Caco-2 (cell line): ENCODE measurements around the gene ZNF142. TPM values are rescaled to one million over a fixed set of nuclear protein-coding genes. Genes with fewer than 3 reads are reported as not detected.

ENCODE experiments used
- Bru-seq: library from RNA; stranded (reverse); fragments of 400-500 nt; gene quantifications from one replicate; lab custom pipeline; 2021; lab: Mats Ljungman, UMichigan
- BruChase-seq, 2 experiments: library from RNA; stranded (reverse); fragments of 400-500 nt; gene quantifications; one replicate each; lab custom pipeline; 2021; lab: Mats Ljungman, UMichigan
- BruUV-seq: library from RNA; stranded (reverse); fragments of 400-500 nt; replicated peaks from 2 replicates; lab custom pipeline; 2021; lab: Mats Ljungman, UMichigan
- CTCF ChIA-PET: fragments of 300-600 bp; sonication (Branson Sonifier 250); formaldehyde crosslinking; loops from one replicate; lab custom pipeline; 2022; ENCODE audit warnings: antibody characterized with exemption; lab: Charles Lee
- POLR2A ChIA-PET: fragments of 300-600 bp; sonication (Branson Sonifier 250); formaldehyde crosslinking; loops from one replicate; lab custom pipeline; 2022; ENCODE audit warnings: antibody characterized with exemption; lab: Charles Lee
- DNase-seq, 2 experiments: peaks; one replicate each; pipeline versions ENCODE4 v3.0.0 to v3.0.0-alpha.2; 2020 to 2022
- H3K27me3 ChIP-seq: replicated peaks from 2 replicates; pipeline ENCODE4 v1.6.0; 2011; ENCODE audit warnings: low read length; ENCODE audit not compliant: control insufficient read depth, insufficient read depth
- H3K36me3 ChIP-seq: 2 replicates; pipeline ENCODE4 v1.5.1; 2011; ENCODE audit warnings: low read length; ENCODE audit not compliant: control insufficient read depth, insufficient read depth
- H3K4me1 ChIP-seq: fragments of 250-450 bp; sonication (Bioruptor Pico); 2 replicates; pipeline ENCODE4 v1.5.1; 2020; ENCODE audit warnings: mild to moderate bottlenecking
- H3K4me3 ChIP-seq: 2 replicates; pipeline ENCODE4 v1.5.1; 2011; ENCODE audit warnings: low read depth, mild to moderate bottlenecking, control low read depth, low read length
- H3K9me3 ChIP-seq: fragments of 250-450 bp; sonication (Bioruptor Pico); 2 replicates; pipeline ENCODE4 v1.5.1; 2020; ENCODE audit warnings: mild to moderate bottlenecking, moderate library complexity
- H3K27ac Mint-ChIP-seq: one replicate; pipeline ENCODE4 v1.8.0; 2022; ENCODE audit warnings: mixed read lengths; ENCODE audit not compliant: unreplicated experiment
- H3K27me3 Mint-ChIP-seq: one replicate; pipeline ENCODE4 v1.8.0; 2022; ENCODE audit warnings: mixed read lengths; ENCODE audit not compliant: insufficient read depth, unreplicated experiment
- H3K36me3 Mint-ChIP-seq: one replicate; pipeline ENCODE4 v1.8.0; 2022; ENCODE audit warnings: mild to moderate bottlenecking, mixed read lengths; ENCODE audit not compliant: insufficient read depth, unreplicated experiment
- H3K4me1 Mint-ChIP-seq: one replicate; pipeline ENCODE4 v1.8.0; 2022; ENCODE audit warnings: low read depth, mixed read lengths; ENCODE audit not compliant: unreplicated experiment
- H3K4me3 Mint-ChIP-seq: one replicate; pipeline ENCODE4 v1.8.0; 2022; ENCODE audit warnings: mild to moderate bottlenecking, moderate library complexity, mixed read lengths; ENCODE audit not compliant: unreplicated experiment
- H3K9me3 Mint-ChIP-seq: one replicate; pipeline ENCODE4 v1.8.0; 2022; ENCODE audit warnings: mixed read lengths; ENCODE audit not compliant: unreplicated experiment
- CTCF ChIP-seq, 2 experiments: fragments of 200-600 bp in 1 of 2; IDR thresholded peaks; 1 replicate in 1 of 2; 2 replicates in 1 of 2; pipeline versions ENCODE4 v1.5.1 to v1.8.0; 2011 to 2022; ENCODE audit warnings: antibody characterized with exemption in 1 of 2, control low read depth in 1 of 2, inconsistent platforms in 1 of 2, low read depth in 1 of 2, low read length in 1 of 2, mild to moderate bottlenecking in 1 of 2, moderate library complexity in 1 of 2; ENCODE audit not compliant: insufficient read depth in 1 of 2, severe bottlenecking in 1 of 2, unreplicated experiment in 1 of 2
- intact Hi-C: fragments of 100-400 bp; cut with micrococcal nuclease; formaldehyde crosslinking; loops from one replicate; pipeline ENCODE4 v1.10.0; 2022; ENCODE audit not compliant: unreplicated experiment
- long read RNA-seq: library from polyadenylated mRNA; stranded (forward); transcript quantifications from one replicate; pipeline ENCODE4 v2.0.0, GENCODE V29; 2022
- total RNA-seq: library from RNA; stranded (reverse); gene quantifications from 2 replicates; pipeline ENCODE4 v1.2.3, GENCODE V29; 2022

Gene ZNF142, protein sequence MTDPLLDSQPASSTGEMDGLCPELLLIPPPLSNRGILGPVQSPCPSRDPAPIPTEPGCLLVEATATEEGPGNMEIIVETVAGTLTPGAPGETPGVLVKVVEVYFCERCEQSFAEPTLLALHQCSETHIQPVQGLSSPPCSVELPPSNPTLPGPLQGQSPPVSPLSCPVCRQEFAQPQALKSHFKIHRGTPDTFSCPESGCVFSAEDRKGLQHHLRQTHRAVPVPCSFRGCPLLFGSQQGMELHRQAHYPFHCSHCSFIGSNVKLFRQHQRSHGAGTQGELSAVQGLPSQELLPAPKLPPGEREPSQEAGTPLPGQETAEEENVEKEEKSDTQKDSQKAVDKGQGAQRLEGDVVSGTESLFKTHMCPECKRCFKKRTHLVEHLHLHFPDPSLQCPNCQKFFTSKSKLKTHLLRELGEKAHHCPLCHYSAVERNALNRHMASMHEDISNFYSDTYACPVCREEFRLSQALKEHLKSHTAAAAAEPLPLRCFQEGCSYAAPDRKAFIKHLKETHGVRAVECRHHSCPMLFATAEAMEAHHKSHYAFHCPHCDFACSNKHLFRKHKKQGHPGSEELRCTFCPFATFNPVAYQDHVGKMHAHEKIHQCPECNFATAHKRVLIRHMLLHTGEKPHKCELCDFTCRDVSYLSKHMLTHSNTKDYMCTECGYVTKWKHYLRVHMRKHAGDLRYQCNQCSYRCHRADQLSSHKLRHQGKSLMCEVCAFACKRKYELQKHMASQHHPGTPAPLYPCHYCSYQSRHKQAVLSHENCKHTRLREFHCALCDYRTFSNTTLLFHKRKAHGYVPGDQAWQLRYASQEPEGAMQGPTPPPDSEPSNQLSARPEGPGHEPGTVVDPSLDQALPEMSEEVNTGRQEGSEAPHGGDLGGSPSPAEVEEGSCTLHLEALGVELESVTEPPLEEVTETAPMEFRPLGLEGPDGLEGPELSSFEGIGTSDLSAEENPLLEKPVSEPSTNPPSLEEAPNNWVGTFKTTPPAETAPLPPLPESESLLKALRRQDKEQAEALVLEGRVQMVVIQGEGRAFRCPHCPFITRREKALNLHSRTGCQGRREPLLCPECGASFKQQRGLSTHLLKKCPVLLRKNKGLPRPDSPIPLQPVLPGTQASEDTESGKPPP (N-terminal part only)
- total RNA-seq (37.0 and 38.5 TPM in 2 replicates), Bru-seq, nascent RNA (percentile 69 among the genes with signal in this experiment), BruChase-seq, experiment 1, labeled RNA remaining after a 2-hour chase (percentile 76 among the genes with signal in this experiment), BruChase-seq, experiment 2, labeled RNA remaining after a 6-hour chase (percentile 74 among the genes with signal in this experiment)
- long read RNA-seq, partial matches to known transcripts = 8 of 10 reads
- long read RNA-seq, other reads (novel, unspliced or antisense) = 2 of 10 reads

- ChIA-PET CTCF (interaction anchor here (0.6 to 3.6 kb wide), 24 partner anchors 9 to 728 kb away, joined by 3 to 77 read pairs (median 4); partner anchors contain the start of genes DNPEP, RNF25, STK36 and TTLL4), POLR2A (interaction anchor here (0.5 to 2.3 kb wide), 13 partner anchors 12 to 667 kb away, joined by 3 to 43 read pairs (median 5); partner anchors contain the start of genes CRYBA2, RNF25, STK36 and VIL1)
- H3K9me3 ChIP-seq = no peaks in the 10 kb centered on the region
- peak within 1 kb of the TSS; percentile 85 for H3K27ac Mint-ChIP-seq
- peaks cover 9% of the 10 kb centered on the region for H3K4me1 Mint-ChIP-seq
- H3K36me3 ChIP-seq = peaks cover 4% of the 10 kb centered on the region
- H3K27me3 Mint-ChIP-seq = no peaks in the 10 kb centered on the region
- H3K9me3 Mint-ChIP-seq = no peaks in the 10 kb centered on the region
- peak within 1 kb of the TSS; percentile 95 for H3K4me3 Mint-ChIP-seq
- peaks cover 6% of the 10 kb centered on the region; the same call in 1 of the 2 replicates for H3K4me1 ChIP-seq
- H3K27me3 ChIP-seq = no peaks in the 10 kb centered on the region
- H3K36me3 Mint-ChIP-seq = peaks cover 70% of the 10 kb centered on the region
- no peak for TF ChIP-seq CTCF (IDR thresholded peaks at IDR 0.05; ENCODE audit: insufficient read depth in 1 of 2, low read depth in 1 of 2, low read length in 1 of 2, severe bottlenecking in 1 of 2, unreplicated experiment in 1 of 2)
- peak; percentile 94 for DNase-seq
- no TSS peak for BruUV-seq
- peak within 1 kb of the TSS; percentile 80 for H3K4me3 ChIP-seq
- intact Hi-C loops = loop anchor here (1.0 kb wide), 2 partner anchors 13 to 51 kb away; partner anchors contain the start of genes RNF25, STK36 and TTLL4
Observed at GRCh38 chr2:218659258-218659987, at the start of gene ZNF142, which contains the start of gene BCS1L. Gene ZNF142 (minus strand): TSS chr2:218659623. CDS start chr2:218656429, 3,194 bp downstream. Gene BCS1L (plus strand): TSS chr2:218659683. CDS start chr2:218660988, 1,305 bp downstream.

- Histone ChIP-seq H3K27me3 (no peaks in the 10 kb centered on the region), H3K36me3 (no peaks in the 10 kb centered on the region), H3K4me3 (no peak overlapping the region), H3K9me3 (no peaks in the 10 kb centered on the region), H3K4me1 (peaks cover 23% of the 10 kb centered on the region)
- BruUV-seq = no TSS peak
- H3K4me3 Mint-ChIP-seq = no peak overlapping the region
- H3K27me3 Mint-ChIP-seq = no peaks in the 10 kb centered on the region
- TF ChIP-seq CTCF (IDR thresholded peaks at IDR 0.05; ENCODE audit: insufficient read depth in 1 of 2, low read depth in 1 of 2, low read length in 1 of 2, severe bottlenecking in 1 of 2, unreplicated experiment in 1 of 2) = no peak
- DNase-seq = no peak
- CTCF ChIA-PET = no interaction called here
- no peaks in the 10 kb centered on the region for H3K9me3 Mint-ChIP-seq
- no peaks in the 10 kb centered on the region for H3K36me3 Mint-ChIP-seq
- intact Hi-C loops = no loop called here
- H3K27ac Mint-ChIP-seq = no peak overlapping the region
- H3K4me1 Mint-ChIP-seq = peaks cover 14% of the 10 kb centered on the region
- POLR2A ChIA-PET = interaction anchor here (0.6 kb wide), 1 partner anchor 153 kb away, joined by 12 read pairs; no protein-coding TSS in a partner anchor
Observed at GRCh38 chr2:218708086-218708485, 48.7 kb upstream of the ZNF142 start.
